ENCODE measurements around the gene TOM1. TPM values are rescaled to one million over a fixed set of nuclear protein-coding genes. Genes with fewer than 3 reads are reported as not detected.

TOM1 gene
- total and polyA plus RNA-seq, 10 donors, result 19.9 to 92.1 (median 49.8) TPM

GRCh38 chr22:35317680-35318290 is 18.1 kb downstream of the TOM1 start:
- WGBS, 5 donors, result 85 to 92% (median 87%) methylated on average over 12 of the region's 12 CpGs
- TF ChIP-seq POLR2A (IDR thresholded peaks at IDR 0.05) (no peak), POLR2AphosphoS5 (IDR thresholded peaks at IDR 0.05) (no peak), CTCF (IDR thresholded peaks at IDR 0.05 in 8 of 11, conservative IDR thresholded peaks at IDR 0.05 in 3 of 11) (no peak)
- no peaks in the 10 kb centered on the region for H3K9me3 ChIP-seq
- DNase-seq, result peak; percentile 21
- peaks cover 8 to 33% (median 23%) of the 10 kb centered on the region in 6 donors for H3K4me1 ChIP-seq
- intact Hi-C loops (cut with DNase I; ENCODE audit: low total_unique reads), result no loop called here
- H3K4me3 ChIP-seq, result no peak overlapping the region
- peaks cover 0 to 87% (median 53%) of the 10 kb centered on the region in 6 donors for H3K36me3 ChIP-seq
- no peak overlapping the region for H3K27ac ChIP-seq
- H3K27me3 ChIP-seq (replicated peaks in 1 of 7), result no peaks in the 10 kb centered on the region

- Histone ChIP-seq H3K27me3 (replicated peaks in 1 of 7) (no peaks in the 10 kb centered on the region), H3K9me3 (no peaks in the 10 kb centered on the region), H3K36me3 (peaks cover 0 to 95% (median 61%) of the 10 kb centered on the region in 6 donors), H3K4me3 (no peak overlapping the region), H3K27ac (no peak overlapping the region), H3K4me1 (peaks cover 5 to 25% (median 15%) of the 10 kb centered on the region in 6 donors)
- DNase-seq, result peak; percentile 59
- TF ChIP-seq CTCF (IDR thresholded peaks at IDR 0.05 in 8 of 11, conservative IDR thresholded peaks at IDR 0.05 in 3 of 11), result no peak
- TF ChIP-seq POLR2AphosphoS5 (IDR thresholded peaks at IDR 0.05), result peak in 2 of 3 donors; percentile 10 to 12
- intact Hi-C loops (cut with DNase I; ENCODE audit: low total_unique reads), result no loop called here
- 82 to 96% (median 91%) methylated on average over 22 to 24 of the region's 24 CpGs for WGBS, 5 donors
Observed at GRCh38 chr22:35318346-35319215, 18.9 kb downstream of the TOM1 start.

GRCh38 chr22:35319244-35319985 is 19.7 kb downstream of the TOM1 start:
- Histone ChIP-seq H3K9me3 (no peaks in the 10 kb centered on the region), H3K4me1 (peaks cover 0 to 17% (median 7%) of the 10 kb centered on the region in 6 donors), H3K27ac (no peak overlapping the region), H3K36me3 (peaks cover 0 to 95% (median 69%) of the 10 kb centered on the region in 6 donors), H3K4me3 (no peak overlapping the region), H3K27me3 (replicated peaks in 1 of 7) (no peaks in the 10 kb centered on the region)
- peak; percentile 59 for DNase-seq
- intact Hi-C loops (cut with DNase I; ENCODE audit: low total_unique reads), result no loop called here
- WGBS, 5 donors, result 92 to 94% (median 93%) methylated on average over 17 to 18 of the region's 18 CpGs
- peak in 1 of 3 donors; percentile 15 for TF ChIP-seq POLR2AphosphoS5 (IDR thresholded peaks at IDR 0.05)
- no peak for TF ChIP-seq POLR2A (IDR thresholded peaks at IDR 0.05)

GRCh38 chr22:35322126-35322525 is 22.4 kb downstream of the TOM1 start:
- intact Hi-C loops (cut with DNase I; ENCODE audit: low total_unique reads), result no loop called here
- no peaks in the 10 kb centered on the region for H3K9me3 ChIP-seq
- H3K36me3 ChIP-seq, result peaks cover 0 to 100% (median 92%) of the 10 kb centered on the region in 6 donors
- no peak for TF ChIP-seq POLR2A (IDR thresholded peaks at IDR 0.05)
- TF ChIP-seq CTCF (IDR thresholded peaks at IDR 0.05 in 8 of 11, conservative IDR thresholded peaks at IDR 0.05 in 3 of 11), result no peak
- TF ChIP-seq POLR2AphosphoS5 (IDR thresholded peaks at IDR 0.05), result no peak
- DNase-seq, result no peak
- H3K4me3 ChIP-seq, result no peak overlapping the region
- no peak overlapping the region for H3K27ac ChIP-seq
- WGBS, 5 donors, result 93 to 99% (median 97%) methylated on average over 10 of the region's 10 CpGs
- H3K4me1 ChIP-seq, result peaks cover 0 to 4% (median under 1%) of the 10 kb centered on the region in 6 donors
- no peaks in the 10 kb centered on the region for H3K27me3 ChIP-seq (replicated peaks in 1 of 7)
